Ramos (cell line): ENCODE measurements around the gene ELOF1.
"Not testable (repeated sequence)": the region's sequence is repeated elsewhere in the genome, so short reads cannot be mapped to it uniquely, and the experiment has no call there.

Experiments
- in situ Hi-C: fragments of 300-500 bp; cut with MboI; formaldehyde crosslinking; loops from one replicate; pipeline ENCODE4 v1.14.3; 2022; ENCODE audit warnings: low sequenced_read_pairs; ENCODE audit not compliant: unreplicated experiment

ELOF1 gene

GRCh38 chr19:11558881-11559828, at the start of gene ELOF1:
TSS of gene ELOF1 (minus strand) at chr19:11559230. CDS start at chr19:11554347, 4,883 bp downstream.
- in situ Hi-C loops = no loop called here

GRCh38 chr19:11606484-11606883, 47.5 kb upstream of the ELOF1 start:
- in situ Hi-C loops = no loop called here

- in situ Hi-C loops = not testable (repeated sequence)
Observed at GRCh38 chr19:11599704-11600103, 40.7 kb upstream of the ELOF1 start.

- in situ Hi-C loops = no loop called here
Observed at GRCh38 chr19:11598746-11599145, 39.7 kb upstream of the ELOF1 start.

GRCh38 chr19:11598103-11598483, 39.1 kb upstream of the ELOF1 start:
- in situ Hi-C loops = no loop called here

GRCh38 chr19:11597202-11598102, 38.4 kb upstream of the ELOF1 start, which contains the start of gene ZNF627:
TSS of gene ZNF627 (plus strand) at chr19:11597483. CDS start at chr19:11597628, 145 bp downstream.
- in situ Hi-C loops = no loop called here

GRCh38 chr19:11596156-11596555, 37.1 kb upstream of the ELOF1 start:
- in situ Hi-C loops = no loop called here

- in situ Hi-C loops = no loop called here
Observed at GRCh38 chr19:11594084-11594483, 35.1 kb upstream of the ELOF1 start.

- in situ Hi-C loops = loop anchor here (5.0 kb wide), 1 partner anchor 91 kb away; no protein-coding TSS in a partner anchor
Observed at GRCh38 chr19:11587975-11588631, 29.1 kb upstream of the ELOF1 start.

GRCh38 chr19:11587302-11587974, 28.4 kb upstream of the ELOF1 start:
- in situ Hi-C loops = loop anchor here (5.0 kb wide), 1 partner anchor 90 kb away; no protein-coding TSS in a partner anchor

GRCh38 chr19:11586331-11586730, 27.3 kb upstream of the ELOF1 start:
- in situ Hi-C loops = loop anchor here (5.0 kb wide), 1 partner anchor 89 kb away; no protein-coding TSS in a partner anchor

GRCh38 chr19:11581740-11582139, 22.7 kb upstream of the ELOF1 start:
- in situ Hi-C loops = no loop called here

GRCh38 chr19:11580116-11580515, 21.1 kb upstream of the ELOF1 start:
- in situ Hi-C loops = no loop called here

- in situ Hi-C loops = no loop called here
Observed at GRCh38 chr19:11578258-11579142, 19.5 kb upstream of the ELOF1 start.

GRCh38 chr19:11577451-11578257, 18.6 kb upstream of the ELOF1 start, which contains the start of gene ACP5:
TSS of gene ACP5 (minus strand) at chr19:11577645. CDS start at chr19:11577317, 328 bp downstream.
- in situ Hi-C loops = no loop called here

- in situ Hi-C loops = no loop called here
Observed at GRCh38 chr19:11576227-11576626, 17.2 kb upstream of the ELOF1 start.

GRCh38 chr19:11574689-11575088, 15.7 kb upstream of the ELOF1 start:
- in situ Hi-C loops = no loop called here

- in situ Hi-C loops = not testable (repeated sequence)
Observed at GRCh38 chr19:11573763-11574162, 14.7 kb upstream of the ELOF1 start.
